Measurements from ENCODE around the gene ZNF556.

DNA sequence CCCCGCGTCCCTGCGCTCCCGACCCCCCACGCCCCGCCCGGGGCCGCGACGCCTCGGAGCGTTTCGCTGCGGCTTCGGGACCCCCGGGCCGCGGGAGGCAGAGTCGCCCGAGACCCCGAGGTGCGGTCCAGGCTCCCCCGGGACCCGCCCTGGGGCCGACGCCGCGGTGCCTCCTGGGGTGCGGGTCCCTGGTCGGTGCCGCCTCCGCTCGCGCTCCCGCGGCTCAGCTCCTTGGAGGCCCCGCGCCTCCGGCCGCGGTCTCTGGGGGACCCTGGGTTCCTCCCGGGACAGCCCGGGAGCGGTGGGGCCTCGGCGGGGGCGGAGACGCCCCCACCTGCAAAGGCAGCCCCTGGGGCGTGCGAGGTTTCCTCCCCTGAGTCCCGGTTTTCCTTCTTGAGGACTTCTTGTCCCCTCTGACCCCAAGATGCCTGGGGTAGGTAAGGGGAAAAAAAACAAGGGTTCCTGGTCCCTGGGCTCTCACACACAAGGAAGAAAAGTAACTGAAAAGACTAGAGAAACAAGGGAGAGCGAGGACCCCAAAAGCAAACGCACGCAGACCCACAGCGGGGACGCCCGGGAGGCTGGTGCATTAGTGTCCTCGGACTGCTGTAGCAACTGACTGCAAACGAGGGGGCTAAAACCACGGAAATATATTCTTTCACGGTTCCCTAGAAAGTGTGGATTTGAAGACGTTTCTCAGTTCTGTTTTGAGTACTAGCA is 25.1 kb upstream of the ZNF556 start:
- TF ChIP-seq EP300 (IDR thresholded peaks at IDR 0.05) (no peak), POLR2A (IDR thresholded peaks at IDR 0.05) (no peak), POLR2AphosphoS5 (IDR thresholded peaks at IDR 0.05) (no peak)
- TF ChIP-seq, protein P1, sequence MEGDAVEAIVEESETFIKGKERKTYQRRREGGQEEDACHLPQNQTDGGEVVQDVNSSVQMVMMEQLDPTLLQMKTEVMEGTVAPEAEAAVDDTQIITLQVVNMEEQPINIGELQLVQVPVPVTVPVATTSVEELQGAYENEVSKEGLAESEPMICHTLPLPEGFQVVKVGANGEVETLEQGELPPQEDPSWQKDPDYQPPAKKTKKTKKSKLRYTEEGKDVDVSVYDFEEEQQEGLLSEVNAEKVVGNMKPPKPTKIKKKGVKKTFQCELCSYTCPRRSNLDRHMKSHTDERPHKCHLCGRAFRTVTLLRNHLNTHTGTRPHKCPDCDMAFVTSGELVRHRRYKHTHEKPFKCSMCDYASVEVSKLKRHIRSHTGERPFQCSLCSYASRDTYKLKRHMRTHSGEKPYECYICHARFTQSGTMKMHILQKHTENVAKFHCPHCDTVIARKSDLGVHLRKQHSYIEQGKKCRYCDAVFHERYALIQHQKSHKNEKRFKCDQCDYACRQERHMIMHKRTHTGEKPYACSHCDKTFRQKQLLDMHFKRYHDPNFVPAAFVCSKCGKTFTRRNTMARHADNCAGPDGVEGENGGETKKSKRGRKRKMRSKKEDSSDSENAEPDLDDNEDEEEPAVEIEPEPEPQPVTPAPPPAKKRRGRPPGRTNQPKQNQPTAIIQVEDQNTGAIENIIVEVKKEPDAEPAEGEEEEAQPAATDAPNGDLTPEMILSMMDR (IDR thresholded peaks at IDR 0.05), result no peak

Measured in stomach (tissue), 4 donors.